GM12801 (cell line): ENCODE data around the gene CLTCL1.

Experiments
- TF ChIP-seq, protein P1 (sequence below): IDR thresholded peaks from one replicate; pipeline ENCODE4 v1.5.1; 2011; ENCODE audit warnings: control low read depth; ENCODE audit not compliant: insufficient read length; ENCODE audit errors: extremely low read depth

The CLTCL1 gene

DNA sequence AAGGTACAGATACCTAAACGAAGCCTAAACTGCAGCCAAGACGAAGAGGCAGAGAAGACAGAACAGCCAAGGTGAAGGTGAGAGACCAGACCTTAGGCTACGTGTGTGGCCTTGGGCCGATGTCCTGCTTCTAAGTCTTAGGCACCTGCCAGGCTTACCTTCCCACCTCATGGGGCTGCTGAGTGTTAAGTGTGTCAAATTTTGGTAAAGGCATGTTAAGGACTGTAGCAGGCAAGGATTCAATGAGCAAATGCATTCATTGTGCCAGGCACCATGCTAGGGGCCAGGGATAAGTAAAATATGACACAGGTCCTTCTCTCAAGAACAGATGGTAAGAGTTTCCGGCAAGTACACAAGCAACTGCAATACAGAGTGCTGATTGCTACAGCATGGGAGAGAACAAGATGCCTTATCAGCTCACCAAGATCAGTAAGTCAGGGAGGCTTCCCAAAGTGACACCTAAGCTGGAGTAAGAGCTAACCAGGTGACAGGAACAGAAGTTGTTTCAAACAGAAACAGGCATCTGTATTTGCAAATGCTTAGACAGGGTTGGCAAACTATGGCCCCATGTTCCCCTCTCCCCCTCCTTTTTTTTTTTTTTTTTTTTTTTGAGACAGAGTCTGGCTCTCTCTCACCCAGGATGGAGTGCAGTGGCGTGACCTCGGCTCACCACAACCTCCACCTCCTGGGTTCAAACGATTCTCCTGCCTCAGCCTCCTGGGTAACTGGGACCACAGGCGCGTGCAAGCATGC is 46.7 kb downstream of the CLTCL1 start:
- TF ChIP-seq, protein P1, sequence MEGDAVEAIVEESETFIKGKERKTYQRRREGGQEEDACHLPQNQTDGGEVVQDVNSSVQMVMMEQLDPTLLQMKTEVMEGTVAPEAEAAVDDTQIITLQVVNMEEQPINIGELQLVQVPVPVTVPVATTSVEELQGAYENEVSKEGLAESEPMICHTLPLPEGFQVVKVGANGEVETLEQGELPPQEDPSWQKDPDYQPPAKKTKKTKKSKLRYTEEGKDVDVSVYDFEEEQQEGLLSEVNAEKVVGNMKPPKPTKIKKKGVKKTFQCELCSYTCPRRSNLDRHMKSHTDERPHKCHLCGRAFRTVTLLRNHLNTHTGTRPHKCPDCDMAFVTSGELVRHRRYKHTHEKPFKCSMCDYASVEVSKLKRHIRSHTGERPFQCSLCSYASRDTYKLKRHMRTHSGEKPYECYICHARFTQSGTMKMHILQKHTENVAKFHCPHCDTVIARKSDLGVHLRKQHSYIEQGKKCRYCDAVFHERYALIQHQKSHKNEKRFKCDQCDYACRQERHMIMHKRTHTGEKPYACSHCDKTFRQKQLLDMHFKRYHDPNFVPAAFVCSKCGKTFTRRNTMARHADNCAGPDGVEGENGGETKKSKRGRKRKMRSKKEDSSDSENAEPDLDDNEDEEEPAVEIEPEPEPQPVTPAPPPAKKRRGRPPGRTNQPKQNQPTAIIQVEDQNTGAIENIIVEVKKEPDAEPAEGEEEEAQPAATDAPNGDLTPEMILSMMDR, result no peak

DNA sequence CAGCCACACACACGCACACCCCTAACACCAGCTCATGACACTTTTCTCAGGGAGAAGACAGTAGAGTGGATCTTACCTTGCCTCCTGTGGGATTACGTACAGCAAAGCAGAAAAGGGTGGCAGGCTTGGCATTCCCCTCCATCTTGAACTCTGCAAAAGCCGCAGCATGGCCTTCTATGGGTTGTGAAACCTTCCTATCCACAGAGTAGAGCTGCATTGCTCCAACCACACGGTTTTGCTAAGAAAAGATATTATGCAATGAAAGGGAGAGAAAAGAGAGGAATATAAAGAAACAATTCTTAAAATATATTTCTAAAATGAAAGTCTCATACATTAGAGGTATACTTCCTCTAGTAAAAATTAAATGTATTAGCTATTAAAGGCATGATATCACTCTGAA is 48.8 kb downstream of the CLTCL1 start:
- TF ChIP-seq, protein P1, result no peak

DNA sequence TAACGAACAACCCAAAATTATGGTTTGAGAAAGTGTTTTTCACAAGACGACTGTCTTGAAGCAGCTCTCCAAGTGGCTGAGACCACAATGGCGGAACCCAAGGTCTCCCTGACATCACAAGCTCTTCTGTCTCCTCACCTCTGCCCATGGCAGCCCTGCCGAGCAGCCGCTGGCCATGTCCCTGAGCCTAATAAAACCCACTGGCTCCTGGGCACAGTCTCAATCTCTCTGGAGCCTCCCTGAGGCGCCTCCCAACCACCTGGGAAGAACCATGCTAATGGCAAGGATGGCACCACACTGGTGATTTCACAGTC is 50.0 kb downstream of the CLTCL1 start:
- TF ChIP-seq, protein P1, result no peak

DNA sequence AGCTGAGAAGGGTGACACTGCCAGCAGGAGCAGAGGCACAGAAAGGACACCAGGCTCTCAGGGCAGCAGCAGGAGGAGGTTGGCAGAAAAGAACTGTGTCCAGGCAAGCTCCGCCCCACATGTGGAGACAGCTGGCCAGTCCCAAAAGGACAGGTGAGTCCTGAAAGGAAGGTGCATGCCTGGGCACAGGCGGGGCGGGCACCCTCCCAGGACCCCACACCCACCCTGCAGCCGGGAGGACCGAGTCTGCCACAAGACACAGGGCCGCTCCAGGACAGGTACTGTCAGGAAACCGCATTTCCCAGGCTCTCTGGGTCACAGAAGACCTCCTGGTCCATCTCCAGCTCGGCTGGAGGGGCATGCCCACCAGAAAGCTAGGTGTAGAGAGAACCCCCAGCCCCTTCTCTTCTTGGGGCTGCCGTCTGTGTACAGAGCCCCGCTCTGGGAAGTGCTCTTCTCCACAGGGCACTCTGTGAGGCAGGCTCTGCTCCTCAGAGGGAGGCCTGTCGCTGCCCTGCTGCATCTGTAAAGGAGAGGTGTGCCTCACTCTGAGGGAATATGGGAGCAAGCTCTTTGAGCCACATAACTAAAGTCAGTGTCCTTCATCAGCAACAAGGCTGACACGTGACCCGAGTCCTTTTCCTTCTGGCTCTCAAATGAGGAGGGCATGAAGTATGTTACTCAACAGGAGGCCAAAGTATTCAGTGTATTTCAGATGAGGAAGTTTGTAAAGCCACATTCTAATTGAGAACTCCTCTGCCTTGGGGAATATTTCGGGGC is 50.5 kb downstream of the CLTCL1 start:
- TF ChIP-seq, protein P1, result no peak

DNA sequence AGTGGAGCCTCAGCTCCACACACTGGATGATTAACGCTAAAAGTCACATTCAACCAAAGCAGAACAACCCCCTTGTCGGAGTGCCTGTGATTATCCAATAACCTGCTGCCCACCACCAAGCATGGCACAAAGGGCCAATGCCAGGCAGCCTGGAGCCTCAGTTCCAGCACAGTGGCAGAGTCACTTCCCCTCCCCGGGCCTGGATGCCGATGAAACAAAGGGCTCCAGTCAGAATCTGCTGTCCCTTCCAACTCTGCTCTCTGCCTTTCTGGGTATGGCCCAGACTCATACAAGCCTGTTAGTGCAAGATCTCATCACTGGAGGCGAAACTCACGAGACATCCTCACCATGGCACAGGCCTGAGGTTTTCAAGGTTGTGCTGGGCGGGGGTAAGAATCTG is 52.1 kb downstream of the CLTCL1 start:
- TF ChIP-seq, protein P1, result no peak

DNA sequence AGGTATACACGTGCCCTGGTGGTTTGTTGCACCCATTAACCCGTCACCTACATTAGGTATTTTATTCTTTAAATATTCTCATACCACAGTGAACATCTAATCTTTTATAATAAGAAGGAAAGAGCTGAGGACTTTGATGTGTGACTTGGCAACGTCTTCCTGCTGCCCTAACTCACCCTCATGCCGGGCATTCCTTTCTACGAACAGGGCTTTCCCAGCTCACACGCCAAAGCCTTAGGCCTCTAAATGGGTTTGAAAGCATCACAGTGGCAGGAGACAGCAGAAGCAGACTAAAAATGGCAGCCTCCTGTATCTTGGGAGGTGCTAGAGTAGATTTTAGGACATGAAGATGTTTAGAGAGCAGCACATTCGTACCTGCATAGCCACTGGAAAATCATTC is 52.6 kb downstream of the CLTCL1 start:
- TF ChIP-seq, protein P1, result no peak

DNA sequence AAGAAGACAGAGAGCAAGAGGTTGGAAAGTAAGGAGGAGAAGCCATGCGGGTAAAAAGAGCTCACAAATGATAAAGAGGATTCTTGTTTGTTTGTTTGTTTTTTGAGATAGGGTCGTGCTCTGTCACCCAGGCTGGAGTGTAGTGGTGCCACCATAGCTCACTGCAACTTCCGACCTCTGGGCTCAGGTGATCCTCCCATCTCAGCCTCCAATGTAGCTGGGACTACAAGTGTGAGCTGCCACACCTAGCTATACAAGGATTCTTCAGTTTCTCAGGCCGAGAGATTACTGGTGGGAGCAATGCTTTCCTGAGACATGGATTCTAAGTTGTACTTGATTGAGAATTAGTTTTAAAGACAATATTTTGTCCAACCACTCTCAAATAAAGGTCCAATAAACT is 55.6 kb downstream of the CLTCL1 start:
- TF ChIP-seq, protein P1, result no peak
